Measurements from ENCODE around the gene ETHE1. TPM values are rescaled to one million over a fixed set of nuclear protein-coding genes. Genes with fewer than 3 reads are reported as not detected.

Gene ETHE1
- total RNA-seq, 1 donor from 2014 or later, result 16.3 TPM

DNA sequence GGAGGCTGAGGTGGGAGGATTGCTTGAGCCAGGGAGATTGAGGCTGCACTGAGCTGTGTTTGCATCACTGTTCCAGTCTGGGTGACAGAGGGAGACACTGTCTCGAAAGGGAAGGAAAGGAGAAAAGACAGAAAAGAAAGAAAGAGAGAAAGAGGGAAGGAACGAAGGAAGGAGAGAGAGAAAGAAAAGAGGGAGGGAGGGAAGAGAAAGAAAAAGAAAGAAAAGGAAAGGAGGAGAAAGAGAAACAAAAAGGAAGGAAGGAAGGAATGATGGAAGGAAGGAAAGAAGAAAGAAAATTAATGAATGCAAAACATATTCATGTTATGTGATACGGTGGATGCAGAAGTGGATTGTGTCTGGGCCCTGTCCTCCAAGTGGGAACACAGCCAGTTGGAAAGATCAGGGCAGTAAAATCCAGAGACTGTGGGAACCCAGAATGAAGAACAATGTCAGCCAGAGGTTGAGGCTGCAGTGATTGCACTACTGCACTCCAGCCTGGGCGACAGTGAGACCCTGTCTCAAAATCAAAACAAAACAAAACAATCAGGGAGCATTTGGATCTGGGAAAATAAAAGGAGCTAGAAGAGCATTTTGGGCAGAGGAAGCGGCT is 28.7 kb downstream of the ETHE1 start:
- Mint-ChIP-seq H3K27me3 (no peaks in the 10 kb centered on the region), H3K4me1 (peaks cover 8% of the 10 kb centered on the region), H3K9me3 (no peaks in the 10 kb centered on the region), H3K36me3 (ENCODE audit: low read depth) (peaks cover 54% of the 10 kb centered on the region), H3K4me3 (no peak overlapping the region), H3K27ac (no peak overlapping the region)
- DNase-seq (no peak), ATAC-seq (ENCODE audit: low read depth) (no peak)
- ChIA-PET CTCF (interaction anchor here (1.1 kb wide), 1 partner anchor 51 kb away, joined by 3 read pairs; no protein-coding TSS in a partner anchor), POLR2A (no interaction called here)
- intact Hi-C loops (cut with micrococcal nuclease), result no loop called here
- TF ChIP-seq, protein P1, sequence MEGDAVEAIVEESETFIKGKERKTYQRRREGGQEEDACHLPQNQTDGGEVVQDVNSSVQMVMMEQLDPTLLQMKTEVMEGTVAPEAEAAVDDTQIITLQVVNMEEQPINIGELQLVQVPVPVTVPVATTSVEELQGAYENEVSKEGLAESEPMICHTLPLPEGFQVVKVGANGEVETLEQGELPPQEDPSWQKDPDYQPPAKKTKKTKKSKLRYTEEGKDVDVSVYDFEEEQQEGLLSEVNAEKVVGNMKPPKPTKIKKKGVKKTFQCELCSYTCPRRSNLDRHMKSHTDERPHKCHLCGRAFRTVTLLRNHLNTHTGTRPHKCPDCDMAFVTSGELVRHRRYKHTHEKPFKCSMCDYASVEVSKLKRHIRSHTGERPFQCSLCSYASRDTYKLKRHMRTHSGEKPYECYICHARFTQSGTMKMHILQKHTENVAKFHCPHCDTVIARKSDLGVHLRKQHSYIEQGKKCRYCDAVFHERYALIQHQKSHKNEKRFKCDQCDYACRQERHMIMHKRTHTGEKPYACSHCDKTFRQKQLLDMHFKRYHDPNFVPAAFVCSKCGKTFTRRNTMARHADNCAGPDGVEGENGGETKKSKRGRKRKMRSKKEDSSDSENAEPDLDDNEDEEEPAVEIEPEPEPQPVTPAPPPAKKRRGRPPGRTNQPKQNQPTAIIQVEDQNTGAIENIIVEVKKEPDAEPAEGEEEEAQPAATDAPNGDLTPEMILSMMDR (IDR thresholded peaks at IDR 0.05), result no peak

DNA sequence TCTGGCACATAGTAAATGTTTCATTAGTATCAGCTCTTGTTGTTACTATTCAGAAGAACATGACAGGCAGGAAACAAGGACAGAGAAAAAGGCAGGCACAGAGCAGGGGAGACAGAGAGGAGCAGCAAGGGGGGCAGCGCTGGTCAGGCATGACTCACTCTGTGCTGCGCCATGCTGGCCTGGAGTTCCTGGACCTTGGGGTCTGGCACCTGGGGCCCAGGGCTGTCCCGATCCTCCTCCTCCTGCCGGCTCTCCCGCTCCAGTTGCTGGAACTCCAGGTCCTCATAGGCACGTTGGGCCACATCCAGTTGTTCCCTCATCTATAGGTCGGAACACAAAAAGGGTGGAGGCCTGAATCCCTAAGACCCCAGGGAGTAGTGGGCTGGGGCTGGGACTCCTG is 30.0 kb downstream of the ETHE1 start:
- Mint-ChIP-seq H3K27ac (no peak overlapping the region), H3K36me3 (ENCODE audit: low read depth) (peaks cover 52% of the 10 kb centered on the region), H3K4me3 (no peak overlapping the region), H3K27me3 (no peaks in the 10 kb centered on the region), H3K9me3 (no peaks in the 10 kb centered on the region), H3K4me1 (no peaks in the 10 kb centered on the region)
- ChIA-PET CTCF (interaction anchor here (0.7 to 1.1 kb wide), 2 partner anchors 50 to 957 kb away, joined by 3 read pairs; no protein-coding TSS in a partner anchor), POLR2A (no interaction called here)
- no peak for DNase-seq
- intact Hi-C loops (cut with micrococcal nuclease), result no loop called here
- ATAC-seq (ENCODE audit: low read depth), result no peak
- TF ChIP-seq, protein P1 (IDR thresholded peaks at IDR 0.05), result no peak

DNA sequence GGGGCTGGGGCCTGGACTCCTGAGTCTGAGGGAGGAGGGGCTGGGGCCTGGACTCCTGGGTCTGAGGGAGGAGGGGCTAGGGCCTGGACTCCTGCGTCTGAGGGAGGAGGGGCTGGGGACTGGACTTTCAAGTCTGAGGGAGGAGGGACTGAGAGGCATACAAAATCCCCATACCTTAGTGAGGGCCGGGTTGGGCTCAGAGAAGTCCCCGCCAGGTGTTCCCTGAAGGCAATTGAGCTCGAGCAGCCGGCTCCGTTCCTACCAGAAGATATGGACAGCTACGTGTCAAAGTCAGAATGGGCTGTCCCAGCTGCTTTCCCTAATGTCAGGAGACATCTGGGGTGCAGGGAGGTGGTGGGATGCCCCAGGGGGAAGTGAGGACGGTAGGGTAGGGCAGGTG is 31.9 kb downstream of the ETHE1 start:
- ATAC-seq (ENCODE audit: low read depth) (no peak), DNase-seq (no peak)
- TF ChIP-seq, protein P1 (IDR thresholded peaks at IDR 0.05), result no peak
- Mint-ChIP-seq H3K4me1 (peaks cover 2% of the 10 kb centered on the region), H3K36me3 (ENCODE audit: low read depth) (peaks cover 47% of the 10 kb centered on the region), H3K27ac (no peak overlapping the region), H3K4me3 (no peak overlapping the region), H3K27me3 (no peaks in the 10 kb centered on the region), H3K9me3 (no peaks in the 10 kb centered on the region)
- ChIA-PET POLR2A (no interaction called here), CTCF (no interaction called here)
- intact Hi-C loops (cut with micrococcal nuclease), result no loop called here

DNA sequence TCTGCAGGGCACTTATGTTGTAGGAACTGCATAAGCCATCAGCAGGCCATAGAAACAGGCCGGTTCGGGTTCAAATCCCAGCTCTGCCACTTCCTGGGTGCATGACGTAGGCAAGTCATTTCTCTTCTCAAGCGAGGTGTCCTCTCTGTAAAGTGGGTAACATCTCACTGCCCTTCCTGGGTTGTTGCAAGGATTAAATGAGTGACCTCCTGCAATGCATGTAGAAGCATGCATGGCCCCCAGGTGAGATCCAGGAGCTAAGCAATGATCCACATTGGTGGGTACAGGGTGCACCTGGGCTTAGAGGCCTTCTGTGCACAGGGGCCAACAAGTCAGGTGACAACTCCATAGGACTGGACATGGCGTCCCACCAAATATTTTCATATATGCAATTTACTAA is 36.2 kb downstream of the ETHE1 start:
- ChIA-PET POLR2A (interaction anchor here (0.6 to 1.0 kb wide), 3 partner anchors 10 to 127 kb away, joined by 3 to 4 read pairs (median 4); no protein-coding TSS in a partner anchor), CTCF (no interaction called here)
- intact Hi-C loops (cut with micrococcal nuclease), result no loop called here
- Mint-ChIP-seq H3K27me3 (no peaks in the 10 kb centered on the region), H3K9me3 (no peaks in the 10 kb centered on the region), H3K4me3 (no peak overlapping the region), H3K4me1 (peaks cover 35% of the 10 kb centered on the region), H3K36me3 (ENCODE audit: low read depth) (peaks cover 17% of the 10 kb centered on the region), H3K27ac (no peak overlapping the region)
- DNase-seq (no peak), ATAC-seq (ENCODE audit: low read depth) (no peak)
- TF ChIP-seq, protein P1 (IDR thresholded peaks at IDR 0.05), result no peak

DNA sequence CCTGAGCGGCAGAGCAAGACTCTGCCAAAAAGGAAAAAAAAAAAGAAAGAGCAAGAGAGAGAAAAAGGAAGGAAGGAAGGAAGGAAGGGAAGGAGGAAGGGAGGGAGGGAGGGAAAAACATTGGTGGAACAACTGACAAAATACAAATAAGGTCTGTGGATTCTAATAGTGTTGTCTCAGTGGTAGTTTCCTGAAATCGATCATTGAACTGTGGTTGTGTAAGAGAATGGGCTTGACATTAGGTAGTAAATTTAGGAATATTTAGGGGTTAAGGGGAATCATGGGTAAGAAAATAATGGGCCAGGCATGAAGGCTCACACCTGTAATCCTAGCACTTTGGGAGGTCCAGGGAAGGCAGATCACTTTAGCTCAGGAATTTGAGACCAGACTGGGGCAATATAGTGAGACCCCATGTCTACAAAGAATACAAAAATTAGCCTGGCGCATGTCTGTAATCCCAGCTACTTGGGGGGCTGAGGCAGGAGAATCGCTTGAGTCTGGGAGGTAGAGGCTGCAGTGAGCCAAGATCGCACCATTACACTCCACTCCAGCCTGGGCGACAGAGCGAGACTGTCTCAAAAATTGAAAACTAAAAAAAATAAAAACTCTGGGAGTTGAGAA is 36.9 kb downstream of the ETHE1 start:
- H3K4me3 Mint-ChIP-seq, result no peak overlapping the region
- no peaks in the 10 kb centered on the region for H3K27me3 Mint-ChIP-seq
- H3K27ac Mint-ChIP-seq, result no peak overlapping the region
- POLR2A ChIA-PET, result interaction anchor here (0.6 to 0.9 kb wide), 2 partner anchors 10 to 128 kb away, joined by 4 read pairs; no protein-coding TSS in a partner anchor
- H3K4me1 Mint-ChIP-seq, result peaks cover 36% of the 10 kb centered on the region
- ATAC-seq (ENCODE audit: low read depth) (no peak), DNase-seq (no peak)
- intact Hi-C loops (cut with micrococcal nuclease), result no loop called here
- CTCF ChIA-PET, result no interaction called here
- peaks cover 10% of the 10 kb centered on the region for H3K36me3 Mint-ChIP-seq (ENCODE audit: low read depth)
- TF ChIP-seq, protein P1 (IDR thresholded peaks at IDR 0.05), result no peak
- no peaks in the 10 kb centered on the region for H3K9me3 Mint-ChIP-seq
